CD4-positive, alpha-beta T cell (primary cell): ENCODE measurements around the gene ESR1. TPM values are rescaled to one million over a fixed set of nuclear protein-coding genes. Genes with fewer than 3 reads are reported as not detected.

Source experiments
- ATAC-seq: fragments of 200-7000 bp; cut with Tn5 transposase; one replicate; pipeline ENCODE4 v1.10.0; 2022; ENCODE audit warnings: mild to moderate bottlenecking; ENCODE audit not compliant: poor library complexity
- CTCF ChIA-PET: fragments of 350-600 bp; sonication (Branson Sonifier 250); formaldehyde crosslinking; loops from one replicate; lab custom pipeline; 2021; ENCODE audit warnings: antibody characterized with exemption, inconsistent platforms; lab: Charles Lee
- POLR2A ChIA-PET: fragments of 350-600 bp; sonication (Branson Sonifier 250); formaldehyde crosslinking; loops from one replicate; lab custom pipeline; 2021; ENCODE audit warnings: antibody characterized with exemption, inconsistent platforms; lab: Charles Lee
- DNase-seq, 14 experiments: peaks; one replicate each; pipeline ENCODE4 v3.0.0-alpha.2; 2013 to 2020; ENCODE audit warnings: mixed read lengths in 2 of 14
- H3K27ac ChIP-seq, 2 donors: one replicate each; pipeline versions ENCODE4 v1.5.1 to v1.7.0; 2013; ENCODE audit warnings: low read length in 2 of 2, low read depth in 1 of 2, mild to moderate bottlenecking in 1 of 2
- H3K27me3 ChIP-seq, 2 experiments: 1 replicate in 1 of 2; 2 replicates in 1 of 2; pipeline versions ENCODE4 v1.6.1 to v1.7.0; 2013; ENCODE audit warnings: low read length in 2 of 2, control low read depth in 1 of 2, mild to moderate bottlenecking in 1 of 2, moderate library complexity in 1 of 2; ENCODE audit not compliant: insufficient read depth in 2 of 2, control insufficient read depth in 1 of 2
- H3K36me3 ChIP-seq: one replicate; pipeline ENCODE4 v1.6.1; 2013; ENCODE audit warnings: low read length, control low read depth; ENCODE audit not compliant: insufficient read depth
- H3K4me1 ChIP-seq: one replicate; pipeline ENCODE4 v1.6.1; 2013; ENCODE audit warnings: low read length, control low read depth; ENCODE audit not compliant: insufficient read depth
- H3K4me3 ChIP-seq: one replicate; pipeline ENCODE4 v1.5.1; 2013; ENCODE audit warnings: mild to moderate bottlenecking, low read length, moderate library complexity
- H3K9me3 ChIP-seq, 2 experiments: 1 replicate in 1 of 2; 2 replicates in 1 of 2; pipeline versions ENCODE4 v1.6.1 to v1.7.0; 2013; ENCODE audit warnings: low read length in 2 of 2, mild to moderate bottlenecking in 2 of 2, control low read depth in 1 of 2, moderate library complexity in 1 of 2; ENCODE audit not compliant: control insufficient read depth in 1 of 2, insufficient read depth in 1 of 2
- H3K27ac Mint-ChIP-seq: one replicate; pipeline ENCODE4 v1.8.0; 2020; ENCODE audit warnings: mixed read lengths
- H3K27me3 Mint-ChIP-seq: one replicate; pipeline ENCODE4 v1.8.0; 2021; ENCODE audit warnings: mixed read lengths
- H3K36me3 Mint-ChIP-seq: one replicate; pipeline ENCODE4 v1.8.0; 2021; ENCODE audit warnings: low read depth, mixed read lengths
- H3K4me1 Mint-ChIP-seq: one replicate; pipeline ENCODE4 v1.8.0; 2021; ENCODE audit warnings: low read depth, mixed read lengths
- H3K4me3 Mint-ChIP-seq: one replicate; pipeline ENCODE4 v1.8.0; 2020; ENCODE audit warnings: mild to moderate bottlenecking, mixed read lengths
- H3K9me3 Mint-ChIP-seq: one replicate; pipeline ENCODE4 v1.8.0; 2020; ENCODE audit warnings: mixed read lengths
- CTCF ChIP-seq: fragments of 200-600 bp; IDR thresholded peaks from one replicate; pipeline ENCODE4 v1.8.0; 2022; ENCODE audit warnings: antibody characterized with exemption, mild to moderate bottlenecking
- intact Hi-C, 2 experiments: fragments of 100-400 bp; cut with DNase I in 1 of 2; cut with micrococcal nuclease in 1 of 2; formaldehyde crosslinking; loops; one replicate each; pipeline versions ENCODE4 v1.15.1 to v1.9.0; 2023 to 2025; cut with DNase I, micrococcal nuclease
- total RNA-seq, 174 experiments: library from RNA in 2 of 174; stranded (reverse) in 2 of 174; gene quantifications; one replicate each; pipeline ENCODE4 v1.2.3 and lab custom pipeline; 2021 to 2026

Gene ESR1
- total RNA-seq, 2 experiments from 2014 or later: 2.6 to 2.8 TPM

DNA sequence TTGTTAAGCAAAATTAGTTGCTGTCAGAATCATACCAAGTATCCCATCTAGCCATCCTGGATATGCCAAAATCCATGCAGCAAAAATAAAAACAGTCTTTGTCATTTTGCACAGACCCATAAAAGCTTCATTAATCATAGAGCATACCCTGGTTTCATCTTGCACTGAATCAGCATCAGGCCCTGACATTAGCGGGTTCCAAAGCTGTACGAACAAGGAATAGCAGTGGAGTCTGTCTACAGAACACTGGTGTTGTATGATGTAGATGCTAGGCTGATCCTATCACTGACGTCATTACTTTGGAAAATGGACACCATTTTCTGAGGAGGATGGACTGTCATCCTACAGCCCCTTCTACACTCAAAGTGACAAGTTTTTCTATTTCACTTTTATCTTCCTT lies 315.6 kb downstream of the ESR1 start:
- Mint-ChIP-seq H3K27me3 (no peaks in the 10 kb centered on the region), H3K9me3 (peaks cover 2% of the 10 kb centered on the region), H3K4me3 (no peak overlapping the region), H3K4me1 (peaks cover 6% of the 10 kb centered on the region), H3K27ac (peak overlapping the region; percentile 57), H3K36me3 (peaks cover 96% of the 10 kb centered on the region)
- POLR2A ChIA-PET: no interaction called here
- no peaks in the 10 kb centered on the region for H3K27me3 ChIP-seq
- H3K4me1 ChIP-seq: no peaks in the 10 kb centered on the region
- ATAC-seq (no peak), DNase-seq (no peak)
- intact Hi-C loops: loop anchor here in 1 of 2 experiments (10.0 kb wide), 2 partner anchors 358 to 678 kb away; no protein-coding TSS in a partner anchor
- peaks cover 85% of the 10 kb centered on the region for H3K36me3 ChIP-seq
- CTCF ChIA-PET: interaction anchor here (0.6 to 1.5 kb wide), 2 partner anchors 179 to 856 kb away, joined by 4 read pairs; no protein-coding TSS in a partner anchor
- peaks cover 0 to 4% of the 10 kb centered on the region in 2 experiments for H3K9me3 ChIP-seq
- H3K27ac ChIP-seq: no peak overlapping the region
- TF ChIP-seq CTCF: no peak
- H3K4me3 ChIP-seq: no peak overlapping the region

- ChIA-PET POLR2A (interaction anchor here (0.6 to 1.4 kb wide), 3 partner anchors 24 to 750 kb away, joined by 3 to 5 read pairs (median 4); no protein-coding TSS in a partner anchor), CTCF (interaction anchor here (0.6 to 1.5 kb wide), 5 partner anchors 61 to 449 kb away, joined by 3 to 6 read pairs (median 4); no protein-coding TSS in a partner anchor)
- Histone ChIP-seq H3K27me3 (no peaks in the 10 kb centered on the region), H3K27ac (no peak overlapping the region), H3K4me1 (no peaks in the 10 kb centered on the region), H3K9me3 (no peaks in the 10 kb centered on the region), H3K36me3 (peaks cover 96% of the 10 kb centered on the region), H3K4me3 (no peak overlapping the region)
- no peak overlapping the region for H3K4me3 Mint-ChIP-seq
- no peaks in the 10 kb centered on the region for H3K27me3 Mint-ChIP-seq
- ATAC-seq: peak; percentile 48
- H3K27ac Mint-ChIP-seq: peak overlapping the region; percentile 57
- intact Hi-C loops: loop anchor here (1.0 to 10.0 kb wide), 5 partner anchors 360 to 680 kb away; no protein-coding TSS in a partner anchor
- peak; percentile 50 for TF ChIP-seq CTCF
- H3K4me1 Mint-ChIP-seq: peaks cover 4% of the 10 kb centered on the region
- peaks cover 99% of the 10 kb centered on the region for H3K36me3 Mint-ChIP-seq
- DNase-seq: peak in 3 of 14 experiments; percentile 38 to 51 (median 49)
- no peaks in the 10 kb centered on the region for H3K9me3 Mint-ChIP-seq
Observed at GRCh38 chr6:152124429-152125074, 317.1 kb downstream of the ESR1 start.

- Histone ChIP-seq H3K9me3 (no peaks in the 10 kb centered on the region), H3K27me3 (no peaks in the 10 kb centered on the region), H3K4me3 (no peak overlapping the region), H3K27ac (no peak overlapping the region), H3K36me3 (peaks cover 94% of the 10 kb centered on the region), H3K4me1 (no peaks in the 10 kb centered on the region)
- ChIA-PET POLR2A (interaction anchor here (0.7 to 1.0 kb wide), 2 partner anchors 38 to 437 kb away, joined by 3 to 4 read pairs; no protein-coding TSS in a partner anchor), CTCF (no interaction called here)
- Mint-ChIP-seq H3K27me3 (no peaks in the 10 kb centered on the region), H3K27ac (peak overlapping the region; percentile 32), H3K4me3 (no peak overlapping the region), H3K4me1 (peaks cover 4% of the 10 kb centered on the region), H3K36me3 (peaks cover 99% of the 10 kb centered on the region), H3K9me3 (no peaks in the 10 kb centered on the region)
- DNase-seq: no peak
- TF ChIP-seq CTCF: no peak
- ATAC-seq: no peak
- intact Hi-C loops: loop anchor here in 1 of 2 experiments (10.0 kb wide), 2 partner anchors 363 to 683 kb away; no protein-coding TSS in a partner anchor
Observed at GRCh38 chr6:152127432-152128165, 320.1 kb downstream of the ESR1 start.
